GM12878 (cell line): ENCODE results near the gene CIROP. TPM values are rescaled to one million over a fixed set of nuclear protein-coding genes. Genes with fewer than 3 reads are reported as not detected.

Experiments used
- ASH2L ChIP-seq: fragments of 300-600, 200-600 bp; sonication (generic); IDR thresholded peaks from 2 replicates; pipeline ENCODE4 v1.6.1; 2017; ENCODE audit warnings: low read depth, mild to moderate bottlenecking, borderline replicate concordance
- BACH1 ChIP-seq: fragments of 450-650 bp; IDR thresholded peaks from 2 replicates; pipeline ENCODE4 v1.6.1; 2017; ENCODE audit warnings: mild to moderate bottlenecking, borderline replicate concordance
- BHLHE40 ChIP-seq, 2 experiments: fragments of 450-650 bp in 1 of 2; IDR thresholded peaks; 2 replicates each; pipeline ENCODE4 v1.6.1; 2011 to 2017; ENCODE audit warnings: low read depth in 2 of 2, borderline replicate concordance in 1 of 2, improper control_type of control experiment in 1 of 2, low read length in 1 of 2, mild to moderate bottlenecking in 1 of 2
- CBX3 ChIP-seq: fragments of 200-600 bp; sonication (generic); IDR thresholded peaks from 2 replicates; pipeline ENCODE4 v1.6.1; 2016; ENCODE audit warnings: low read depth, borderline replicate concordance
- ELK1 ChIP-seq: IDR thresholded peaks from 2 replicates; pipeline ENCODE4 v1.6.1; 2012; ENCODE audit warnings: low read depth, low read length, improper control_type of control experiment
- ESRRA ChIP-seq: IDR thresholded peaks from 2 replicates; pipeline ENCODE4 v1.6.1; 2012; ENCODE audit warnings: mild to moderate bottlenecking, low read length, improper control_type of control experiment
- FOS ChIP-seq: IDR thresholded peaks from 3 replicates; pipeline ENCODE4 v1.6.1; 2011; ENCODE audit warnings: borderline replicate concordance; ENCODE audit not compliant: insufficient read length; ENCODE audit errors: extremely low read depth
- HSF1 ChIP-seq: fragments of 150-350 bp; IDR thresholded peaks from 2 replicates; pipeline ENCODE4 v1.6.1; 2014; ENCODE audit warnings: mild to moderate bottlenecking, low read depth, low read length
- JUND ChIP-seq: IDR thresholded peaks from 2 replicates; pipeline ENCODE4 v1.6.1; 2012; ENCODE audit warnings: low read depth, mild to moderate bottlenecking, low read length, improper control_type of control experiment, moderate library complexity
- KLF5 ChIP-seq: fragments of 450-650 bp; IDR thresholded peaks from 2 replicates; pipeline ENCODE4 v1.6.1; 2014; ENCODE audit warnings: mild to moderate bottlenecking; ENCODE audit not compliant: partially characterized antibody
- MEF2B ChIP-seq: fragments of 450-650 bp; IDR thresholded peaks from 2 replicates; pipeline ENCODE4 v1.6.1; 2018; ENCODE audit warnings: mild to moderate bottlenecking, moderate library complexity; ENCODE audit not compliant: partially characterized antibody, poor library complexity, severe bottlenecking
- MTA2 ChIP-seq: fragments of 450-650 bp; IDR thresholded peaks from 2 replicates; pipeline ENCODE4 v1.6.1; 2016; ENCODE audit warnings: low read depth, mild to moderate bottlenecking, moderate library complexity
- MXI1 ChIP-seq: fragments of 150-350 bp; IDR thresholded peaks from 2 replicates; pipeline ENCODE4 v1.6.1; 2011; ENCODE audit warnings: low read depth, mild to moderate bottlenecking, inconsistent platforms, low read length, improper control_type of control experiment
- NR2C2 ChIP-seq: IDR thresholded peaks from 2 replicates; pipeline ENCODE4 v1.6.1; 2011; ENCODE audit warnings: borderline replicate concordance, low read depth; ENCODE audit not compliant: control insufficient read depth, insufficient read length
- PAX5 ChIP-seq: IDR thresholded peaks from 2 replicates; pipeline ENCODE4 v1.6.1; 2011; ENCODE audit warnings: low read depth, low read length, borderline replicate concordance
- PKNOX1 ChIP-seq: fragments of 450-650 bp; IDR thresholded peaks from 2 replicates; pipeline ENCODE4 v1.6.1; 2016; ENCODE audit warnings: mild to moderate bottlenecking
- RAD51 ChIP-seq: fragments of 450-650 bp; IDR thresholded peaks from 2 replicates; pipeline ENCODE4 v1.6.1; 2016; ENCODE audit warnings: moderate library complexity, mild to moderate bottlenecking, inconsistent platforms
- RCOR1 ChIP-seq: conservative IDR thresholded peaks from 2 replicates; pipeline ENCODE4 v1.6.1; 2012; ENCODE audit warnings: low read depth, low read length, improper control_type of control experiment
- SIN3A ChIP-seq: IDR thresholded peaks from 2 replicates; pipeline ENCODE4 v1.6.1; 2012; ENCODE audit warnings: low read depth, low read length, improper control_type of control experiment
- SMAD5 ChIP-seq: IDR thresholded peaks from 2 replicates; pipeline ENCODE4 v1.6.1; 2016; ENCODE audit warnings: antibody characterized with exemption, low read depth
- SP1 ChIP-seq: IDR thresholded peaks from one replicate; pipeline ENCODE4 v1.6.1; 2011; ENCODE audit warnings: low read depth, low read length
- SRF ChIP-seq, 2 experiments: IDR thresholded peaks; 2 replicates each; pipeline ENCODE4 v1.6.1; 2011; ENCODE audit warnings: low read depth in 2 of 2, low read length in 2 of 2, mild to moderate bottlenecking in 1 of 2, moderate library complexity in 1 of 2
- TCF12 ChIP-seq: IDR thresholded peaks from 2 replicates; pipeline ENCODE4 v1.6.1; 2011; ENCODE audit warnings: low read depth, mild to moderate bottlenecking, low read length
- USF2 ChIP-seq: IDR thresholded peaks from 2 replicates; pipeline ENCODE4 v1.6.1; 2011; ENCODE audit warnings: low read depth, low read length, improper control_type of control experiment, borderline replicate concordance
- WRNIP1 ChIP-seq: IDR thresholded peaks from 2 replicates; pipeline ENCODE4 v1.6.1; 2011; ENCODE audit warnings: low read depth, low read length, improper control_type of control experiment, borderline replicate concordance
- ZNF24 ChIP-seq: fragments of 450-650 bp; IDR thresholded peaks from 2 replicates; pipeline ENCODE4 v1.6.1; 2017; ENCODE audit warnings: antibody characterized with exemption, mild to moderate bottlenecking
- ZNF622 ChIP-seq: fragments of 450-650 bp; IDR thresholded peaks from 2 replicates; pipeline ENCODE4 v1.6.1; 2017; ENCODE audit warnings: mild to moderate bottlenecking, inconsistent platforms
- polyA plus RNA-seq, 11 experiments: library from polyadenylated mRNA; depleted of rRNA in 4 of 11; unstranded in 6 of 11; stranded (reverse) in 5 of 11; fragments of >200 nt; fragmentation: Nextera tagmentation in 4 of 11; fragmentation: Illumina TruSeq in 1 of 11; extraction: Ambion mirVana in 4 of 11; extraction: Trizol in 1 of 11; gene quantifications; 1 replicate in 1 of 11; 2 replicates in 10 of 11; pipeline versions ENCODE4 v1.2.1 to v1.2.3, GENCODE V29; 2011 to 2016; ENCODE audit warnings: inconsistent platforms in 2 of 11, missing spikeins in 2 of 11, low read depth in 1 of 11
- total RNA-seq, 4 experiments: library from RNA; depleted of rRNA in 3 of 4; stranded (reverse); fragments of >200 nt in 3 of 4; fragmentation: Illumina TruSeq in 1 of 4; extraction: Trizol in 1 of 4; gene quantifications; 2 replicates each; pipeline versions ENCODE4 v1.2.1 to v1.2.3, GENCODE V29; 2013 to 2021

CIROP gene
- total and polyA plus RNA-seq, 10 of the 15 experiments (the other 5 are each of a cell fraction or from before 2014, with no cell fraction given), result not detected

GRCh38 chr14:23056145-23056955, 48.4 kb downstream of the CIROP start (continued):
- TF ChIP-seq MEF2B (no peak), CBX3 (no peak), MTA2 (no peak), ZNF622 (no peak), SRF (IDR thresholded peaks at IDR 0.05; ENCODE audit: low read depth in 2 of 2, low read length in 2 of 2) (no peak), TCF12 (no peak), RCOR1 (no peak), ZNF24 (no peak), SP1 (no peak), KLF5 (no peak), SIN3A (0 out of 2 replicates have a peak, but pooled peaks have one; percentile 26), BHLHE40 (IDR thresholded peaks at IDR 0.05; ENCODE audit: borderline replicate concordance in 1 of 2, low read depth in 2 of 2, low read length in 1 of 2) (peak in 1 of 2 experiments; percentile 52; a peak in 1 of 4 replicates), PKNOX1 (peak; percentile 90), HSF1 (no peak), BACH1 (0 out of 2 replicates have a peak, but pooled peaks have one; percentile 25), NR2C2 (no peak), RAD51 (no peak), ASH2L (no peak), ELK1 (no peak; the same call in 1 of the 2 replicates), MXI1 (no peak; the same call in 1 of the 2 replicates), WRNIP1 (no peak), ESRRA (no peak), USF2 (no peak), SMAD5 (no peak), FOS (no peak), JUND (no peak), PAX5 (no peak)
